Measurements from ENCODE around the gene USP14. TPM values are rescaled to one million over a fixed set of nuclear protein-coding genes. Genes with fewer than 3 reads are reported as not detected.

The USP14 gene
- total RNA-seq, 4 donors from 2014 or later: 33.3 to 34.7 (median 34.1) TPM

DNA sequence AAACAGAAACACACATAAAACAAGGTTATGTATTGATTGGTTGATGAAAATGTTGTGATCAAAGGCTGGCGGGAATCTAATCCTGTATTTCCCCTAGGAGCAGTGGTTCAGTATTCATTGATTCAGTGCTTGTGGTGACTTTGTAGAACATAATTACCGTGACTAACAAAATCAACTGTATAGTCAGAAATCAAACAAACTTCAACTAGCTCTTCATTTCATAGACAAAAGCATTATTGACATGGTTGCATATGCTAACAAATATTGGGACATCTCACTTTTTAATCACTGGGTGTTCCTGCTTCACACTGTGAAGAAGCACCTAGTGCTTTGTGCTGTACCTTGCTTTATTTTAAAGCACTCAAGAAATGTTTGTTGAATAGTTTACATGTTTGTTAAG, 41.4 kb downstream of the USP14 start:
- DNase-seq (ENCODE audit: low spot score in 2 of 2): no peak
- peaks cover 4 to 69% (median 9%) of the 10 kb centered on the region in 3 donors for H3K36me3 ChIP-seq
- H3K4me1 ChIP-seq: no peaks in the 10 kb centered on the region
- H3K4me3 ChIP-seq: no peak overlapping the region
- no peaks in the 10 kb centered on the region for H3K27me3 ChIP-seq
- TF ChIP-seq, protein P1, sequence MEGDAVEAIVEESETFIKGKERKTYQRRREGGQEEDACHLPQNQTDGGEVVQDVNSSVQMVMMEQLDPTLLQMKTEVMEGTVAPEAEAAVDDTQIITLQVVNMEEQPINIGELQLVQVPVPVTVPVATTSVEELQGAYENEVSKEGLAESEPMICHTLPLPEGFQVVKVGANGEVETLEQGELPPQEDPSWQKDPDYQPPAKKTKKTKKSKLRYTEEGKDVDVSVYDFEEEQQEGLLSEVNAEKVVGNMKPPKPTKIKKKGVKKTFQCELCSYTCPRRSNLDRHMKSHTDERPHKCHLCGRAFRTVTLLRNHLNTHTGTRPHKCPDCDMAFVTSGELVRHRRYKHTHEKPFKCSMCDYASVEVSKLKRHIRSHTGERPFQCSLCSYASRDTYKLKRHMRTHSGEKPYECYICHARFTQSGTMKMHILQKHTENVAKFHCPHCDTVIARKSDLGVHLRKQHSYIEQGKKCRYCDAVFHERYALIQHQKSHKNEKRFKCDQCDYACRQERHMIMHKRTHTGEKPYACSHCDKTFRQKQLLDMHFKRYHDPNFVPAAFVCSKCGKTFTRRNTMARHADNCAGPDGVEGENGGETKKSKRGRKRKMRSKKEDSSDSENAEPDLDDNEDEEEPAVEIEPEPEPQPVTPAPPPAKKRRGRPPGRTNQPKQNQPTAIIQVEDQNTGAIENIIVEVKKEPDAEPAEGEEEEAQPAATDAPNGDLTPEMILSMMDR (IDR thresholded peaks at IDR 0.05): no peak
- TF ChIP-seq POLR2A (IDR thresholded peaks at IDR 0.05) (no peak), EP300 (IDR thresholded peaks at IDR 0.05) (no peak)
- no peak overlapping the region for H3K27ac ChIP-seq
- 89 to 98% methylated on average over 2 of the region's 2 CpGs for WGBS, 2 donors
- H3K9me3 ChIP-seq: no peaks in the 10 kb centered on the region

GRCh38 chr18:210075-210474, 51.7 kb downstream of the USP14 start:
- Histone ChIP-seq H3K4me1 (no peaks in the 10 kb centered on the region), H3K9me3 (no peaks in the 10 kb centered on the region), H3K27me3 (no peaks in the 10 kb centered on the region), H3K36me3 (peaks cover 0 to 69% (median 6%) of the 10 kb centered on the region in 3 donors), H3K27ac (no peak overlapping the region), H3K4me3 (no peak overlapping the region)
- DNase-seq (ENCODE audit: low spot score in 2 of 2): no peak
- TF ChIP-seq EP300 (IDR thresholded peaks at IDR 0.05): no peak
- TF ChIP-seq, protein P1 (IDR thresholded peaks at IDR 0.05): no peak
- no peak for TF ChIP-seq POLR2A (IDR thresholded peaks at IDR 0.05)
- 94 to 100% methylated on average over 1 of the region's 1 CpG for WGBS, 2 donors

GRCh38 chr18:210733-211132, 52.4 kb downstream of the USP14 start:
- Histone ChIP-seq H3K4me1 (no peaks in the 10 kb centered on the region), H3K9me3 (no peaks in the 10 kb centered on the region), H3K27ac (no peak overlapping the region), H3K36me3 (peaks cover 0 to 69% (median 6%) of the 10 kb centered on the region in 3 donors), H3K27me3 (no peaks in the 10 kb centered on the region), H3K4me3 (no peak overlapping the region)
- 89 to 92% methylated on average over 4 of the region's 4 CpGs for WGBS, 2 donors
- no peak for TF ChIP-seq POLR2A (IDR thresholded peaks at IDR 0.05)
- TF ChIP-seq, protein P1 (IDR thresholded peaks at IDR 0.05): no peak
- no peak for TF ChIP-seq EP300 (IDR thresholded peaks at IDR 0.05)
- DNase-seq (ENCODE audit: low spot score in 2 of 2): no peak

DNA sequence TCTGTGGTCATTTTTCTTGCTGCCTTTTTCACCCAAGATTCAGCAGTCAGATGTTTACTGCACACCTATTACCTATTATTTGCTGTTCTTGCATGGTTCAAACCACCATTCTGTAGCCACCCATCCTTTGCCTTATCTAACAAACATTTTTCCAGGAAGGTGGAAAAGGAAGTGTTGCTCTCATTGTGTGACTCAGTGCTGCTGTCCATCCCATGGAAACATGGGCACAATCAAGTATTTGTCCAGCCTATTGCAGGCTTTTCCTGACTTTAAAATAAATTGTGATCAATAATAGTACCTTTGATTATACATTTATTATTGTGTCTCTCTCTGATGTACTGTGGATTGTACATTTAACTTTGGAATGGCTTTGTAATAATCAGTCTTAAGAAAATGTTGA, 53.2 kb downstream of the USP14 start:
- Histone ChIP-seq H3K27ac (no peak overlapping the region), H3K36me3 (peaks cover 0 to 69% (median 6%) of the 10 kb centered on the region in 3 donors)

GRCh38 chr18:212780-213179, 54.4 kb downstream of the USP14 start:
- no peak overlapping the region for H3K4me3 ChIP-seq
- no peak overlapping the region for H3K27ac ChIP-seq
- peaks cover 0 to 72% (median 6%) of the 10 kb centered on the region in 3 donors for H3K36me3 ChIP-seq
- no peak for DNase-seq (ENCODE audit: low spot score in 2 of 2)
- H3K9me3 ChIP-seq: no peaks in the 10 kb centered on the region
- no peaks in the 10 kb centered on the region for H3K4me1 ChIP-seq
- TF ChIP-seq POLR2A (IDR thresholded peaks at IDR 0.05) (no peak), EP300 (IDR thresholded peaks at IDR 0.05) (no peak)
- TF ChIP-seq, protein P1 (IDR thresholded peaks at IDR 0.05): no peak
- 69 to 72% methylated on average over 1 of the region's 1 CpG for WGBS, 2 donors
- H3K27me3 ChIP-seq: no peaks in the 10 kb centered on the region

More for the DNA sequence above, 53.2 kb downstream of the USP14 start:
- H3K9me3 ChIP-seq: no peaks in the 10 kb centered on the region
- no peak for DNase-seq (ENCODE audit: low spot score in 2 of 2)
- no peaks in the 10 kb centered on the region for H3K4me1 ChIP-seq
- H3K27me3 ChIP-seq: no peaks in the 10 kb centered on the region
- TF ChIP-seq EP300 (IDR thresholded peaks at IDR 0.05) (no peak), POLR2A (IDR thresholded peaks at IDR 0.05) (no peak)
- TF ChIP-seq, protein P1 (IDR thresholded peaks at IDR 0.05): no peak
- H3K4me3 ChIP-seq: no peak overlapping the region

All from tibial nerve (tissue), 4 donors.